Measurements from ENCODE around the gene SELENOF.

SELENOF gene

GRCh38 chr1:86933051-86933450 lies 19.1 kb upstream of the SELENOF start:
- Histone ChIP-seq H4K20me1 (ENCODE audit: insufficient read depth, low read length) (peaks cover 26% of the 10 kb centered on the region), H3K9ac (ENCODE audit: low read length) (no peak overlapping the region), H3K79me2 (ENCODE audit: low read length) (peaks cover 92% of the 10 kb centered on the region), H3K27me3 (ENCODE audit: low read depth, low read length) (no peaks in the 10 kb centered on the region), H3K4me2 (ENCODE audit: low read length) (no peak overlapping the region), H3K27ac (ENCODE audit: low read length) (no peak overlapping the region), H2AFZ (ENCODE audit: low read depth, low read length) (no peak overlapping the region), H3K4me1 (ENCODE audit: low read length) (peaks cover 3% of the 10 kb centered on the region; the same call in 1 of the 2 replicates), H3K4me3 (ENCODE audit: low read length) (no peak overlapping the region), H3K9me3 (ENCODE audit: insufficient read depth, low read length) (no peaks in the 10 kb centered on the region), H3K36me3 (replicated peaks; ENCODE audit: low read depth, low read length) (no peaks in the 10 kb centered on the region)
- no peak for TF ChIP-seq EZH2phosphoT487 (IDR thresholded peaks at IDR 0.05; ENCODE audit: low read depth)
- TF ChIP-seq, protein P1, sequence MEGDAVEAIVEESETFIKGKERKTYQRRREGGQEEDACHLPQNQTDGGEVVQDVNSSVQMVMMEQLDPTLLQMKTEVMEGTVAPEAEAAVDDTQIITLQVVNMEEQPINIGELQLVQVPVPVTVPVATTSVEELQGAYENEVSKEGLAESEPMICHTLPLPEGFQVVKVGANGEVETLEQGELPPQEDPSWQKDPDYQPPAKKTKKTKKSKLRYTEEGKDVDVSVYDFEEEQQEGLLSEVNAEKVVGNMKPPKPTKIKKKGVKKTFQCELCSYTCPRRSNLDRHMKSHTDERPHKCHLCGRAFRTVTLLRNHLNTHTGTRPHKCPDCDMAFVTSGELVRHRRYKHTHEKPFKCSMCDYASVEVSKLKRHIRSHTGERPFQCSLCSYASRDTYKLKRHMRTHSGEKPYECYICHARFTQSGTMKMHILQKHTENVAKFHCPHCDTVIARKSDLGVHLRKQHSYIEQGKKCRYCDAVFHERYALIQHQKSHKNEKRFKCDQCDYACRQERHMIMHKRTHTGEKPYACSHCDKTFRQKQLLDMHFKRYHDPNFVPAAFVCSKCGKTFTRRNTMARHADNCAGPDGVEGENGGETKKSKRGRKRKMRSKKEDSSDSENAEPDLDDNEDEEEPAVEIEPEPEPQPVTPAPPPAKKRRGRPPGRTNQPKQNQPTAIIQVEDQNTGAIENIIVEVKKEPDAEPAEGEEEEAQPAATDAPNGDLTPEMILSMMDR (IDR thresholded peaks at IDR 0.05; ENCODE audit: low read depth, low read length): no peak

- Histone ChIP-seq H4K20me1 (ENCODE audit: insufficient read depth, low read length) (peaks cover 34% of the 10 kb centered on the region), H3K4me2 (ENCODE audit: low read length) (no peak overlapping the region), H3K4me3 (ENCODE audit: low read length) (no peak overlapping the region), H3K36me3 (replicated peaks; ENCODE audit: low read depth, low read length) (peaks cover 10% of the 10 kb centered on the region), H3K27ac (ENCODE audit: low read length) (no peak overlapping the region), H3K9me3 (ENCODE audit: insufficient read depth, low read length) (peaks cover 7% of the 10 kb centered on the region; the same call in 1 of the 2 replicates), H3K27me3 (ENCODE audit: low read depth, low read length) (no peaks in the 10 kb centered on the region), H3K4me1 (ENCODE audit: low read length) (no peaks in the 10 kb centered on the region), H3K79me2 (ENCODE audit: low read length) (peaks cover 95% of the 10 kb centered on the region), H2AFZ (ENCODE audit: low read depth, low read length) (no peak overlapping the region), H3K9ac (ENCODE audit: low read length) (no peak overlapping the region)
- TF ChIP-seq, protein P1 (IDR thresholded peaks at IDR 0.05; ENCODE audit: low read depth, low read length): no peak
- TF ChIP-seq EZH2phosphoT487 (IDR thresholded peaks at IDR 0.05; ENCODE audit: low read depth): no peak
These were observed 14.9 kb upstream of the SELENOF start for GRCh38 chr1:86928819-86929218.

DNA sequence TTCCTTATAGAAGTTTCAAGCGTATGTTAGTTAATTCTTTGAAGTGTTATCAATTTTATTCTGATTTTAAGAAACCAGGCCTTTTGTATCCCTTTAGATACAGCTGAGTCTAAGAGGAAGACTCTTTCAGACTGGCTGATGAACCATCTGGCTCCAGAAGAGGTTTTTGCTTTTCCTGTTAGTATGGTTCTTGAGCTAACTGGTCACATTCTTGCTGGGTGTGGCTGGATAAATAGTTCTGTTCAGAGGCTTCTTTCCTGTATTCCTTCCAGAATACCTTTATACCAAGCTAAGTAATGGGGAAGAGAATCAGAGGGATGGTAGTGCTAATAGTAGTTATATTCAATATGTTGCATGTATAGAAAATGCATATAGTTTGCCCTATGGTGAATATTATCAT lies 13.0 kb upstream of the SELENOF start:
- H3K79me2 ChIP-seq (ENCODE audit: low read length): peaks cover 98% of the 10 kb centered on the region
- peaks cover 21% of the 10 kb centered on the region for H3K36me3 ChIP-seq (replicated peaks; ENCODE audit: low read depth, low read length)
- peaks cover 7% of the 10 kb centered on the region; the same call in 1 of the 2 replicates for H3K9me3 ChIP-seq (ENCODE audit: insufficient read depth, low read length)
- no peaks in the 10 kb centered on the region for H3K27me3 ChIP-seq (ENCODE audit: low read depth, low read length)
- no peak overlapping the region for H2AFZ ChIP-seq (ENCODE audit: low read depth, low read length)
- no peak overlapping the region for H3K27ac ChIP-seq (ENCODE audit: low read length)
- no peak overlapping the region for H3K4me2 ChIP-seq (ENCODE audit: low read length)
- H3K4me3 ChIP-seq (ENCODE audit: low read length): no peak overlapping the region
- no peaks in the 10 kb centered on the region for H3K4me1 ChIP-seq (ENCODE audit: low read length)
- H3K9ac ChIP-seq (ENCODE audit: low read length): no peak overlapping the region
- no peak for TF ChIP-seq EZH2phosphoT487 (IDR thresholded peaks at IDR 0.05; ENCODE audit: low read depth)
- TF ChIP-seq, protein P1 (IDR thresholded peaks at IDR 0.05; ENCODE audit: low read depth, low read length): no peak
- peaks cover 29% of the 10 kb centered on the region for H4K20me1 ChIP-seq (ENCODE audit: insufficient read depth, low read length)

GRCh38 chr1:86925742-86926141 lies 11.8 kb upstream of the SELENOF start:
- TF ChIP-seq EZH2phosphoT487 (IDR thresholded peaks at IDR 0.05; ENCODE audit: low read depth): no peak
- TF ChIP-seq, protein P1 (IDR thresholded peaks at IDR 0.05; ENCODE audit: low read depth, low read length): no peak
- Histone ChIP-seq H3K4me3 (ENCODE audit: low read length) (no peak overlapping the region), H3K36me3 (replicated peaks; ENCODE audit: low read depth, low read length) (peaks cover 32% of the 10 kb centered on the region), H3K79me2 (ENCODE audit: low read length) (peaks cover 98% of the 10 kb centered on the region), H3K9ac (ENCODE audit: low read length) (no peak overlapping the region), H4K20me1 (ENCODE audit: insufficient read depth, low read length) (peaks cover 27% of the 10 kb centered on the region), H3K4me2 (ENCODE audit: low read length) (no peak overlapping the region), H3K9me3 (ENCODE audit: insufficient read depth, low read length) (peaks cover 7% of the 10 kb centered on the region; the same call in 1 of the 2 replicates), H3K27me3 (ENCODE audit: low read depth, low read length) (no peaks in the 10 kb centered on the region), H3K27ac (ENCODE audit: low read length) (no peak overlapping the region), H2AFZ (ENCODE audit: low read depth, low read length) (no peak overlapping the region), H3K4me1 (ENCODE audit: low read length) (no peaks in the 10 kb centered on the region)
